Epithelial cell of proximal tubule (primary cell): ENCODE data around the gene SGF29. TPM values are rescaled to one million over a fixed set of nuclear protein-coding genes. Genes with fewer than 3 reads are reported as not detected.
"Not testable (repeated sequence)": the region's sequence is repeated elsewhere in the genome, so short reads cannot be mapped to it uniquely, and the experiment has no call there.

ENCODE experiments used
- DNase-seq: peaks from one replicate; pipeline ENCODE4 v3.0.0-alpha.2; 2011; ENCODE audit warnings: low read depth
- H3K4me3 ChIP-seq: 2 replicates; pipeline ENCODE4 v1.5.1; 2011; ENCODE audit warnings: low read depth, mild to moderate bottlenecking, low read length
- CTCF ChIP-seq: conservative IDR thresholded peaks from 2 replicates; pipeline ENCODE4 v1.5.1; 2012; ENCODE audit warnings: low read depth, mild to moderate bottlenecking, low read length
- total RNA-seq: library from RNA; depleted of rRNA; stranded (reverse); fragments of >200 nt; gene quantifications from 2 replicates; pipeline ENCODE4 v1.2.3, GENCODE V29; 2015

SGF29 gene
- total RNA-seq, 1 donor from 2014 or later = 17.4 TPM

- no peak overlapping the region for H3K4me3 ChIP-seq
- no peak for DNase-seq
- no peak for TF ChIP-seq CTCF
These were observed 11.1 kb upstream of the SGF29 start for GRCh38 chr16:28542646-28543045.

- peak overlapping the region; percentile 18 for H3K4me3 ChIP-seq
- no peak for DNase-seq
- TF ChIP-seq CTCF = no peak
These were observed 10.6 kb upstream of the SGF29 start for GRCh38 chr16:28543072-28543471.

GRCh38 chr16:28544998-28545397 is 8.7 kb upstream of the SGF29 start:
- TF ChIP-seq CTCF = no peak
- DNase-seq = no peak
- H3K4me3 ChIP-seq = no peak overlapping the region

GRCh38 chr16:28545964-28546363 is 7.8 kb upstream of the SGF29 start:
- not testable (repeated sequence) for DNase-seq, H3K4me3 ChIP-seq

GRCh38 chr16:28546626-28547025 is 7.1 kb upstream of the SGF29 start:
- H3K4me3 ChIP-seq = no peak overlapping the region
- no peak for TF ChIP-seq CTCF
- no peak for DNase-seq

GRCh38 chr16:28548306-28548802 is 5.4 kb upstream of the SGF29 start:
- no peak for TF ChIP-seq CTCF
- H3K4me3 ChIP-seq = no peak overlapping the region
- no peak for DNase-seq

- no peak overlapping the region for H3K4me3 ChIP-seq
- no peak for DNase-seq
- TF ChIP-seq CTCF = peak; percentile 75
These were observed 4.3 kb upstream of the SGF29 start for GRCh38 chr16:28549301-28549899.
